ENCODE results near the gene P2RY6.

Gene P2RY6

GRCh38 chr11:73280626-73281025 lies 8.5 kb downstream of the P2RY6 start:
- DNase-seq (ENCODE audit: low read depth, low spot score) = no peak

GRCh38 chr11:73281201-73281741 lies 9.1 kb downstream of the P2RY6 start:
- DNase-seq (ENCODE audit: low read depth, low spot score) = no peak

GRCh38 chr11:73281796-73282660 lies 9.9 kb downstream of the P2RY6 start:
- no peak for DNase-seq (ENCODE audit: low read depth, low spot score)

- no peak for DNase-seq (ENCODE audit: low read depth, low spot score)
Observed at GRCh38 chr11:73283276-73284000, 11.3 kb downstream of the P2RY6 start.

- DNase-seq (ENCODE audit: low read depth, low spot score) = no peak
Observed at GRCh38 chr11:73284106-73284505, 12.0 kb downstream of the P2RY6 start.

GRCh38 chr11:73285721-73286120 lies 13.6 kb downstream of the P2RY6 start:
- no peak for DNase-seq (ENCODE audit: low read depth, low spot score)

- DNase-seq (ENCODE audit: low read depth, low spot score) = no peak
Observed at GRCh38 chr11:73286240-73286810, 14.2 kb downstream of the P2RY6 start.

- no peak for DNase-seq (ENCODE audit: low read depth, low spot score)
Observed at GRCh38 chr11:73287400-73288101, 15.4 kb downstream of the P2RY6 start.

GRCh38 chr11:73288192-73288872 lies 16.2 kb downstream of the P2RY6 start:
- no peak for DNase-seq (ENCODE audit: low read depth, low spot score)

GRCh38 chr11:73288873-73289707 lies 17.0 kb downstream of the P2RY6 start:
- DNase-seq (ENCODE audit: low read depth, low spot score) = no peak

GRCh38 chr11:73290536-73290935 lies 18.4 kb downstream of the P2RY6 start:
- no peak for DNase-seq (ENCODE audit: low read depth, low spot score)

GRCh38 chr11:73291196-73291595 lies 19.1 kb downstream of the P2RY6 start:
- DNase-seq (ENCODE audit: low read depth, low spot score) = no peak

- no peak for DNase-seq (ENCODE audit: low read depth, low spot score)
Observed at GRCh38 chr11:73291781-73292524, 19.8 kb downstream of the P2RY6 start.

GRCh38 chr11:73292525-73292894 lies 20.4 kb downstream of the P2RY6 start:
- no peak for DNase-seq (ENCODE audit: low read depth, low spot score)

GRCh38 chr11:73293356-73293936 lies 21.3 kb downstream of the P2RY6 start:
- no peak for DNase-seq (ENCODE audit: low read depth, low spot score)

GRCh38 chr11:73294604-73295003 lies 22.5 kb downstream of the P2RY6 start:
- DNase-seq (ENCODE audit: low read depth, low spot score) = no peak

GRCh38 chr11:73295241-73295995 lies 23.3 kb downstream of the P2RY6 start:
- no peak for DNase-seq (ENCODE audit: low read depth, low spot score)

- DNase-seq (ENCODE audit: low read depth, low spot score) = no peak
Observed at GRCh38 chr11:73295996-73296318, 23.8 kb downstream of the P2RY6 start.
